A204.1 (cell line): ENCODE data around the gene DNAAF1.
"Not testable (repeated sequence)": the region's sequence is repeated elsewhere in the genome, so short reads cannot be mapped to it uniquely, and the experiment has no call there.

Experiments
- FAIRE-seq: peaks from 2 replicates; lab custom pipeline; 2012; peaks lifted over from hg19 to GRCh38; lab: Jason Lieb, UNC

DNAAF1 gene

GRCh38 chr16:84212154-84212553, 67.0 kb downstream of the DNAAF1 start:
- FAIRE-seq = no peak

GRCh38 chr16:84212631-84213030, 67.5 kb downstream of the DNAAF1 start:
- FAIRE-seq = no peak

GRCh38 chr16:84214451-84215066, 69.5 kb downstream of the DNAAF1 start:
- FAIRE-seq = no peak

- FAIRE-seq = no peak
These were observed 70.4 kb downstream of the DNAAF1 start for GRCh38 chr16:84215531-84215930.

GRCh38 chr16:84216144-84216543, 71.0 kb downstream of the DNAAF1 start:
- FAIRE-seq = not testable (repeated sequence)

- FAIRE-seq = no peak
These were observed 73.2 kb downstream of the DNAAF1 start for GRCh38 chr16:84218176-84218823.

- FAIRE-seq = no peak
These were observed 73.8 kb downstream of the DNAAF1 start for GRCh38 chr16:84218956-84219355.

- FAIRE-seq = no peak
These were observed 75.7 kb downstream of the DNAAF1 start for GRCh38 chr16:84220851-84221250.

- FAIRE-seq = no peak
These were observed 78.3 kb downstream of the DNAAF1 start for GRCh38 chr16:84223456-84223855.

GRCh38 chr16:84224554-84224953, 79.4 kb downstream of the DNAAF1 start:
- no peak for FAIRE-seq

- FAIRE-seq = no peak
These were observed 80.0 kb downstream of the DNAAF1 start for GRCh38 chr16:84225126-84225525.

- no peak for FAIRE-seq
These were observed 80.5 kb downstream of the DNAAF1 start for GRCh38 chr16:84225571-84225970.

- no peak for FAIRE-seq
These were observed 80.9 kb downstream of the DNAAF1 start for GRCh38 chr16:84226026-84226425.
